Measurements from ENCODE around the gene IL1A.
A peak's percentile ranks its signal among the peaks of the same experiment; 100 is the strongest.

The IL1A gene

GRCh38 chr2:112792419-112792818, 8.1 kb upstream of the IL1A start:
- no peak for DNase-seq (ENCODE audit: low read depth)

- DNase-seq (ENCODE audit: low read depth) = no peak
Measured at GRCh38 chr2:112791693-112792230, 7.5 kb upstream of the IL1A start.

- DNase-seq (ENCODE audit: low read depth) = no peak
Measured at GRCh38 chr2:112791019-112791418, 6.7 kb upstream of the IL1A start.

GRCh38 chr2:112790305-112790704, 6.0 kb upstream of the IL1A start:
- DNase-seq (ENCODE audit: low read depth) = no peak

- DNase-seq (ENCODE audit: low read depth) = no peak
Measured at GRCh38 chr2:112789186-112789585, 4.9 kb upstream of the IL1A start.

- DNase-seq (ENCODE audit: low read depth) = no peak
Measured at GRCh38 chr2:112788653-112789052, 4.4 kb upstream of the IL1A start.

GRCh38 chr2:112787729-112788393, 3.6 kb upstream of the IL1A start:
- no peak for DNase-seq (ENCODE audit: low read depth)

GRCh38 chr2:112787294-112787693, 3.0 kb upstream of the IL1A start:
- no peak for DNase-seq (ENCODE audit: low read depth)

- DNase-seq (ENCODE audit: low read depth) = no peak
Measured at GRCh38 chr2:112783187-112783714, 1.0 kb downstream of the IL1A start.

- no peak for DNase-seq (ENCODE audit: low read depth)
Measured at GRCh38 chr2:112782234-112782799, 2.0 kb downstream of the IL1A start.

GRCh38 chr2:112779598-112779997, 4.7 kb downstream of the IL1A start:
- DNase-seq (ENCODE audit: low read depth) = no peak

GRCh38 chr2:112777036-112777435, 7.3 kb downstream of the IL1A start:
- no peak for DNase-seq (ENCODE audit: low read depth)

- DNase-seq (ENCODE audit: low read depth) = no peak
Measured at GRCh38 chr2:112776113-112776512, 8.2 kb downstream of the IL1A start.

GRCh38 chr2:112774536-112775285, 9.6 kb downstream of the IL1A start:
- DNase-seq (ENCODE audit: low read depth) = no peak

GRCh38 chr2:112773556-112773955, 10.7 kb downstream of the IL1A start:
- DNase-seq (ENCODE audit: low read depth) = no peak

GRCh38 chr2:112772911-112773475, 11.3 kb downstream of the IL1A start:
- DNase-seq (ENCODE audit: low read depth) = no peak

GRCh38 chr2:112772322-112772721, 12.0 kb downstream of the IL1A start:
- DNase-seq (ENCODE audit: low read depth) = no peak

- no peak for DNase-seq (ENCODE audit: low read depth)
Measured at GRCh38 chr2:112768432-112768831, 15.9 kb downstream of the IL1A start.

GRCh38 chr2:112767693-112768330, 16.5 kb downstream of the IL1A start:
- DNase-seq (ENCODE audit: low read depth) = no peak

- no peak for DNase-seq (ENCODE audit: low read depth)
Measured at GRCh38 chr2:112765251-112765650, 19.0 kb downstream of the IL1A start.

- peak; percentile 91 for DNase-seq (ENCODE audit: low read depth)
Measured at GRCh38 chr2:112764071-112765044, 19.9 kb downstream of the IL1A start, which contains the start of gene CKAP2L. Gene CKAP2L, minus strand, starts transcription at chr2:112764609. Its CDS starts 11 bp downstream, at chr2:112764598.
